GM11168 (cell line): ENCODE data around the gene FAM83G.

Source experiments
- in situ Hi-C: fragments of 300-500 bp; cut with MboI; formaldehyde crosslinking; loops from one replicate; pipeline ENCODE4 v1.12.0; 2022; ENCODE audit warnings: low sequenced_read_pairs; ENCODE audit not compliant: unreplicated experiment

Gene FAM83G

DNA sequence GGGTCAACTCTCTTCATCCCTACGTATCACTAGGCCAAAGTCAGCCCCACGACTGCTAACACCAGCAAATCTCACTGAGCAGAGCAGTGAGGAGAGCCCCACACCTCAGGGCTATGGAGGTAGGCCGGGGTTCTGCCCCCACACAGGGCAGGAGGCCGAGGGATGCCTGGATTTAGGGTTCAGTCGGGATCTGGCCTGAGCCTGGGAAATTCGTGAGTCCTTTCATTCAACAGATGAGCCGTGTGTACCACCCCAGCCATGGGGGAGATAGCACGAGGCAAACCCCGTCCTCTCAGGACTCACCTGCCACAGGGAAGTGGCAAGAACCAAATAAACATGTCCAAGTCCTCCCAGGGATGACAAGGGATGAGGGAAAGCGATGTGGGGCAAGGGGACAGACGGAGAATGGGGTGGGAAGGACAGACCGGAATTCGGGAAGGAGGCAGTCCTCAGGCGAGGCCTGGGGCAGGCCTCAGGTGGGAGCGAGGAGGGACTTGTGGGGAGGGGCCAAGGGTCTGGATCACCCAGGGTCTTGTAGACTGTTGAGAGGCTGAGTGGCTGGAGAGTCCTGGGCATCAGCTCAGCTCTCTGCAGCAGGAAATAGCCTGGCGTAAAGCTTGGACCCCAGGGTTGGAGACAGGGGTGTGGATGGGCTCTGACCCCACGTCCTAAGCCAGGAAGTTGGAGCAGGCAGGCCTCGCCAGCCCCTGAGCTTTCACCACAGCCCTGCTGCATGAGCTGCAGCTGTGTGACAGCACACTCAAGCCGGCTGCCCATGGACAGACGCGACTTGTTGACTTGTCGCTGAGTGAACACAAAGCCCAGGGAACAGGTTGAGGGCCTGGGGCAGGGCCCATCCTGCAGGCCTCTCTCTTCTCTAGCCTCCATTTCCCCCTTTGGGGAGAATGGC is 7.9 kb upstream of the FAM83G start:
- in situ Hi-C loops, result no loop called here

DNA sequence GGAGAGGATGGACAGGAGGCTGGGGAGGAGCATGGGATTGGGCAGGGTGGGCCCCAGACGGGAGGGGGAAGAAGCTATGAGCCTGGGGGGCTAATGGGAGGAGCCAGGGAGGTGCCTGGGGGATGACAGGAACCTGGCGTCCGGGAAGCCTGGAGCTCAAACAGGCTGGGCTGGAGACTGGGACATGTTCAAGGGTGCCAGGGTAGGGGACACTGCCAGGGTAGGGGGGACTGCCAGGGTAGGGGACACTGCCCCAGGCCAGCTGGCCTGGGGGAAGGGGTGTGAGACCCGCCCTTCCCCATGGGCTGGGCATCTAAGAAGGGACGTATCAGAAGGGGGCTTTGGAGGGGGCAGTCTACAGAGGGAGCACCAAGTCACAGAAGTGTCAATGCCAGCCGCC is 7.0 kb upstream of the FAM83G start:
- in situ Hi-C loops, result no loop called here

DNA sequence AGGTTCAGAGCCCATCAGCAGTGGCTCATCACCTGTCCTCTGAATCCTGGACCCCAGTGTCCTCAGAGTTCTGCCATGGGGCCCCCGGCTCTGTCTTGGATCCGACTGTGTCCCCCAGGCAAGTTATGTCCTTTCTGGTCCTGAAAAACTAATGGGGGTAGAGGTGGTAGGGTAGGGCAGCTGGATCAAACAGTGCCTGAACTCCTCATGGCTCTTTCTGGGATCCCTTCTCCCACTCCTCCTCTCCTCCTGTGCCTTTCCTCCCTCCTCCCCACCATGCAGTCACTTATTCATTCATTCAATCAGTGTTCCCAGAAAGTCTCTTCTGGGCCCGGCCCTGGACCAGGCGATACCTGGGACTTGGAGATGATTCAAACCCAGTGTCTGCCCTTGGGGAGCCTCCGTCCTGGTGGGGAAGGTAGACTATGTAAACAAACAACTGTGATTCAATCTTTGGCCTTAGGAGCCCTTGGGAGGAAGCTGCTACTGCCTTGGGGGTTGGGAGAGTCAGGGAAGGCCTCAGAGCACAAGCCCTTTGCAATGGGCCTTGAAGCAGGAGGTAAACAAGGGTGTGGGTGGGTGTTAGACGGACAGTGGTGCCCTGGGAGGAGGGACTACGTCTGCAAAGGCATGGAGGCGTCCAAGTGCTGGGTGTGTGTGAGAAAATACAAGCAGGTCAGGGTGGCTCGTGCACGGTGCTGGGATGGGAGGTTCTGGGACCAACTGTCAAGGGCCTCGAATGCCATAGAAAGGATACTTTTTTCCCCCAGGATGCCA is 6.4 kb upstream of the FAM83G start:
- in situ Hi-C loops, result no loop called here

DNA sequence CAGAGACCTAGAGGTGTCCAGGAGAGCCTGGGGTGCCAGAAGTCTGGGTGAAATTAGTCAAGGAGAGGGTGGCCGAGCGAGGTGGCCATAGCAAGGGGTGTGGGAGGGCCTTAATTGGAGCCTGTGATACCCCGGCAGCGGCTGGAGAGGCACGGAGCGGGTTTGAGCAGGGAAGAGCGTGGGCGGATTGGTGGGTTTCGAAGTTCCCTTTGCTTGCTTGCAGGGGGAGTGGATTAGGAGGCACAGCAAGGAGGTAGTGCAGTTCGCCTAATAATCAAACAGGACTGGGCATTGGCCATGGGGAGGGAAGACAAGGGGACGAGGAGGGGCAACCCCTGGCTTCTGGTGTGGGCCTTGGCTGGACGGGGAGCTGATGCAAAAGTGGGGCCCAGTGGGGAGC is 5.4 kb upstream of the FAM83G start:
- in situ Hi-C loops, result no loop called here

DNA sequence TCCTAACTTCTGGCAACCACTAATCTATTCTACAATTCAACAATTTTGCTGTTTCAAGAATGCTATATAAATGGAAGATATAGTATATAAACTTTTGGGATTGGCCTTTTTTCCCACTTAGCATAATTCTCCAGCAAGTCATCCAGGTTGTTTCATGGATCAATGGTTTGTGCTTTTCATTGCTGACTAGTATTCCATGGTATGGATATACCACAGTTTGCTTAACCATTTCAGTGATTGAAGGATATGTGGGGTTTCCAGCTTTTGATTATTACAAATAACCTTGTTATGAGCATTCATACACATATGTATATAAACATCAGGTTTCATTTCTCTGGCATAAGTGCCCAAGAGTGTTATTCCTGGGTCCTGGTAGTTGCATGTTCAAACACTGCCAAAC is 2.1 kb upstream of the FAM83G start:
- in situ Hi-C loops, result no loop called here

DNA sequence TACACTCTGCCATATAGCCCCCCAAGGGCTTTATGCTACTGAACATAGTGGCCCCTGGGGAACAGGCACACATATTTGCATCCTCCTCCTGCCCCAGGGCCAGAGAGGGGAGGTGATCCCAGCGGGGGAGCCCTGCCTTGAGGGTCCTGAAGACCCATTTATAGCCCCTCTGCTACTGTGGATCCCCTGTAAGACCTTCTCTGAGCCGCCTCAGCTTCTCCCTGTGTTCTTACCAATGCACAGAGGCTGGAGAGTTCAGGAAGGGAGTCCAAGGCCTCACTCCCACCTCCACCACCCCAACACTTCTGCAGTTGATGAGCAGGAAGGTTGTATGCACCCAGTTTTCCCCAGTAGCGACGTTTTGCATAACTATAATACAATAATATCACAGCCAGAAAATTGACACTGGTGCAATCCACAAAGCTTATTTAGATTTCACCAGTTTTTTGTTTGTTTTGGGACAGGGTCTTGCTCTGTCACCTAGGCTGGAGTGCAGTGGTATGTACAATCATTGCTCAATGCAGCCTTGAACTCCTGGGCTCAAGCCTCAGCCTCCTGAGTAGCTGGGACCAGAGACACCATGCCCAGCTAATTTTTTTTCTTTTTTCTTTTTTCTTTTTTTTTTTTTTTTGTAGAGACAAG is 1.3 kb upstream of the FAM83G start:
- in situ Hi-C loops, result no loop called here

DNA sequence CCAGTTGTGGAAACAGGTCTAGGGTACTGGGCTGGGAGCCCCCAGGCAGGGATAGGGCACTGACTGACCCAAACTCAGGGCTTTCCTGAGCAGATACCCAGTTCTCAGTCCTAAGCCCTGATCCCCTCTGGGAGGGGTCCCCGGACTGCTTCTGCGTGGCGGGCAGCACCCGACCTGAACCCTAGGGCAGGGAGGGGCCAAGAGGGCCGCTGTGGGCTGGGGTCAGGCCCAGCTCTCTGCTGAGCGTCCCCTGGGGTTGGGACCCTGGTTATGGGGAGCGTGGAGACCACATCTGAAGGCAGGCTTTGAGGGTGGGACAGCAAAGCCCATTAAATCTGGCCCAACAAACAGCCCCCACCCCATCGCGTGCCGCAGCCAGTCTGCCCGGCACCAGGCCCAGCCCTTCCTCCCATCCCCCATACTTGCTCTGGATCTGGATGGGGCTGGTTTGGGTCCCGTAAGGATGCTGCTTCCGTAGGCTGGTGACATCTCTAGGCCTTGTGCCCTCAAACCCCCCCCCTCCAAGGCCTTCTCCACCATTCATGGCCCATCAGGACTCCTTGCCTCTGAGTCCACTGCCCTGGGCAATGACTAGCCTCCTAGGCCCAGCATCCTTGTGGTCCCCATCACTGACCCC is 691 bp upstream of the FAM83G start:
- in situ Hi-C loops, result no loop called here

DNA sequence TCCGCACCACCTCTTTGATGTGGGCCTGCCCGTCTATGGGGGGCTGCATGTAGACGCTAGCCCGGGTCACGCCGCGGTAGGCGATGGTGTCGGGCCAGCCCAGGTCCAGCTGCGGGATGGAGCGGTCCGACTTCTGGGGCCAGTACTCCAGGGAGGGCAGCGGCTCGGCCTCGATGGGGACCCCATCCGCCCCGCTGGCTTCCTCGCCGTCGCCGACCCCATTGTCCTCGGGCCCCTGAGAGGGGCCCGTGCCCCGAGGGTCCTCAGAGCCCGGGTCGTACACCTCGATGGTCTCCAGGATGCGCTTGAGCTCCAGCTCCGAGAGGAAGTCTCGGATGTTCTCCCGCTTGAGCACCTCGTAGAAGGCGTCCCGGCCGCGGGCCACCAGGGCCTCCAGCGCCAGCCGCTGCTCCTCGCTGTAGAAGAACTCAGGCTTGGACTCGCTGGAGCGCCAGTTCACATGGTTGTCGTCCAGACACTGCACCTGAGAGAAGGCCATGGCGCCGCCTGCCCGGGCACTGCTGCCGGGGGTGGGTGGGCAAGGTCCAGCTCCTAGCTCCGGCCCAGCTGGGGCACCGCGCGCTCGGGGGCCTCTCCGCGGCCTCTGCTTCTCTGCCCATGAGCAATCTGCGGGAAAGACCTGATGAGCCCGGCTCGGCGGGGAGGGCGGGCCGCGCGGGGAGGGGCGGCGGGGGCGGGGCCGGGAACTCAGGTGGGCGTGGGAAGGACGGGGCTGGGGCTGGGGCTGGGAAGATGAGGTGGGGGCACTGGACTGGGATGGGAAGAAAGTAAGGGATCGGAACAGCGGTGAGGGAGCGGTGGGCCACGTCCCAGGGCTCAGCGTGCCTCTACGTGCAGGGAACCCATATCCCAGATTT is 782 bp downstream of the FAM83G start:
- in situ Hi-C loops, result no loop called here

DNA sequence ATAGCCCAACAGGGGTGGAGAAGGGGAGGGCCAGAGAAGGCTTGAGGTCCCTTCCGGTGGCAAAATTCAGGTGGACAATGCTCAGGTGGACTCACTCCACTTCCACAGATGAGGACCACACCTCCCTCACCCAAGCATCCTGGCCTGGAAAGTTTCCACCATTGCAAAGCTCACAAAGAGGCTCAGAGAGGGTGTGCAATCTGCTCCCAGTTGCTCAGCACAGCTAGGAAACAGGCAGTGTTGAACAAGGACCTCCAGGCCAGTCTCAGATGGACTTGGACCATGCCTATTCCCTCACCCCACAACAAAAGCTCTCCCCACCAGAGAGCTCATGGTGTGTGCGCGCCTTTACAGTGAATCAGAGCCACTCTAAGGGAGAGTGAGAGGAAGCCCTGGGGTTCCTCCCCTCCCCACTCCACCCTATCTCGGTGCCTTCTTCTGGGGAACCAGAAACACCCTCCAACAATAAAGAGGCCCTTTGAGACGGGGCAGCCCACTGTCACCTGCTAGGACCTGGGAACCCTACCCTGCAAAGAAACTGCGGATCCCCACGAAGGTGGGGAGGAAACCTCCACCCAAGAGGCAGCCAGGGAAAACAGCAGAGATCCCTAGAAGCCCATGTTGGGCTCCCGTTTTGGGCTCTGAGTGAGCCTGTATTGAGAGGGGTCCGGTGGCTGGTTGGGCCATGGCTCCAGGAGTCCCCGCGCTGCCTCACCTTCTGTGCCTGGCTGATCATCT is 1.6 kb downstream of the FAM83G start:
- in situ Hi-C loops, result no loop called here

DNA sequence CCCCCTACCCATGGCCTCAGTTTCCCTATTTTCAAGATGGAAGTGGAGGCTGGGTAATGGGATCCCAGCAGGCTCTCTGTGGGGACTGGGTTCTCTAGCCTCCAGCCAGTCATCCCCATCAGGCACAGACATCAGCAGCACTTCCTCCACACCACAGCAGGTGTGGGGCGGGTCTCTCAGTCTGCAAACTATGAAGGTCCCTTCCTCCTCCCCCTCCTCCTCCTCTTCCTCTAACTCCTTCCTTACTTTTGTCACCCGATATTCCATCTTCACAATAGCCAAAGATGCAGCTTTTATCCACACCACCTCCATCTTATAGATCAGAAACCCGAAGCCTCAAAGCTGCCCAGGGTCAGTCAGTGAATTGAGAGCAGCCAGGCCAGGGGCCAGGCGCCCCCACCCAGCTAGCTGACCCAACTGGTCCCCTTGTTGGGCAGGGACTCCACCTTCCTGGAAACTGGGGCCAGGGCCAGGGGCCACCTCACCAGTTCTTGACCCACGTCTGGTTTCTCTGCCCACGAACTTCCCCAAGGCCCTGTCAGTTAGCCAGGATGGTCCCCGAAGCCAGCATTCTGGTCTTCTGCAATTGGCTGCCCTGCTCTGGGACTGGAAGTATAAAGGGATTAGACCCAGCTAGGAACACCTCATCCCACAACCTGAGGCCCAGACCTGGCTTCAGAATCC is 2.5 kb downstream of the FAM83G start:
- in situ Hi-C loops, result no loop called here

DNA sequence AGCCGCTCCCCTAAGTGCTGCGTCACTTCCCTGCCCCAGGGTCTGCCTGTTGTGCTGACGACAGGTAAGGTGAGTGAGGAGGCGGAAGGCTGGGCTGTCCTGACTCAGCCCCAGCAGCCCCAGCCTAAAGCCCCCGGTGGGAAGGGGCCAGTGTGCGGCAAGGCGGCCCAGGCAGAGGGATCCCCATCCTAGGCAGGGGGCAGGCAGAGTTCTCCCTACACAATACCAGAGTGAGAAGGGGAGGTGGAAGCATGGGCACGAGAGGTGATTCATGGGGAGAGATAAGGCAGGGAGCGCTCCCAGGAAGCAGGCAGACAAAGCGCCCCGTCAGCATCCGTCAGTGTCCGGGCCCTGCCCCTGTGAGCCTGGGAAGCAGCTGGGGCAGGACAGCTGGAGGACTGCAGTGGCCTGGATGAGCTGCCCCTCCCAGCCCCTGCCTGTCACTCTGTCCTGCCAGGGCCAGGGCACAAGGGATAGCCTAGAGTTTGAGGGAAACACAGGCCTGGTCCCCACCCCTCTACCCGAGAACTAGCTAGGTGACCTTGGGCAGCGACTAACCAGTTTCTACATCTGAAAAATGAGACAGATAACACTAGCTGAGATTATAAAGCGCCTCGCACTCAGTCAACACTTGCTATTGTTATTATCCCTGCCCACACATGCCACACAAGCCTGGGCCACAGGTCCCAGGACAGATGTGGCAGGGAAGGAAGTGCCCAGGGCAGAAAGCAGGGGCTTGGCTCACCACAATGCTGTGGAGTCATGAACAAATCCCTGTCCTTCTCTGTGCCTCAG is 3.8 kb downstream of the FAM83G start:
- in situ Hi-C loops, result no loop called here

DNA sequence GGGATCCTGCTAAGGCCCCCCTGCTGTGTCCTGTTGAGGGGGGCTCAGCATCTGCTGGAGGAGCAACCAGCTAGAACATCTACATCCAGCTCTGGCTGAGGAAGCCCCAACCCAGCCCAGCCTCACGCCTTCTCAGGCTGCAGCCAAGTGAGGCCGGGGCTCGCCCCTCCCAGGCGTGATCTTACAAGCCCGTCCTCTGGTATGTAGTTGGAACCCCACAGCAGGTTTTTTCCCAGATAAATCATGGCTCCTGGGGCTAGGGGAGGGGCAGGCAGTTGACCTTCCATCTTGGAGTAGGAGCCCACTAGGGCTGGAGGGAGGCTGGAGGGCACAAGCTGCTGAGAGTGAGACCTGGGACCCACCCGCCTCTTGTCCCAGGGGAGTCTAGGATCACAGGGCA is 4.7 kb downstream of the FAM83G start:
- in situ Hi-C loops, result no loop called here

DNA sequence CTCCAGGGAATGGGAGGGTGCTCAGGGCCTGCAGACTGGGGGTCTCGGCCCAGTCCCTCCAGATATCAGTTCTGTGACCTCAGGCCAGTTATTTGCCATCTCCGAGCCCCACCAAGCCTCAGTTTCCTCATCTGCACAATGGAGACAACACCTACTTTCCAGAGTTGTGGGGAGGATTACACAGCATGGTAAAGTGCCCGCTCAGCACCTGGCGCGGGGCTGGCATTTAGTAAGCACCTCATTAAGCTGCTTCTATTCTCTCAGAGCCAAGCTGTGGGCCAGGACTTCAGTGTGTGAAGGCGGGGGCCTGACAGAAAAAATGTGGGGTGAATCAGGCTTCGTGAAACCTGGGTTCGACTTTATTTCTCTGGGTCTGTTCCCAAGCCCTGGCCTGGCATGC is 5.2 kb downstream of the FAM83G start:
- in situ Hi-C loops, result no loop called here

DNA sequence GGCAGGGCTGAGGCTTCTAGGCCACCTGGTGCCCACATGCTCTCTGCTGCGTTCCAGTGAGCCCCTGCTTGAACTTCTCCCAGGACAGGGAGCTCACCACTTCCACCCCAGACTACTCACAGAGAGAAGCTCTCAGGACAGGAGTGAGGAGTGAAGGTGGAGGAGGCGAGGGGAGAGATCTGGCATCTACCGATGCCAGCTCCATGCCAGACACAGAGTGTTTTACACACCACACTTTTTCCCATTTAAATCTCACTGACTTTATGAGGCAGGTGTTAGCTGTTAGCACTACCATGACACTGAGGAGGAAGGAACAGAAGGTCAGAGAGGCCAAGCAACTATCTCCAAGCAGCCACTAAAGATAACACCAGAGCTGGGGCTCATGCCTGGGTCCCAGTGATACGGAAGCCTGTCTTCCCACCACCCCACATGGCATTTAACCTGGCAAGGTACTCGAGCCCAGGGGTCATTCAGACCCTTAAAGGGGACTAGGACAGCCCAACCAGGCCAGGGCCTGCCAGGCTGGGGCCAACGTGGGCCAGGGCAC is 6.8 kb downstream of the FAM83G start:
- in situ Hi-C loops, result no loop called here

DNA sequence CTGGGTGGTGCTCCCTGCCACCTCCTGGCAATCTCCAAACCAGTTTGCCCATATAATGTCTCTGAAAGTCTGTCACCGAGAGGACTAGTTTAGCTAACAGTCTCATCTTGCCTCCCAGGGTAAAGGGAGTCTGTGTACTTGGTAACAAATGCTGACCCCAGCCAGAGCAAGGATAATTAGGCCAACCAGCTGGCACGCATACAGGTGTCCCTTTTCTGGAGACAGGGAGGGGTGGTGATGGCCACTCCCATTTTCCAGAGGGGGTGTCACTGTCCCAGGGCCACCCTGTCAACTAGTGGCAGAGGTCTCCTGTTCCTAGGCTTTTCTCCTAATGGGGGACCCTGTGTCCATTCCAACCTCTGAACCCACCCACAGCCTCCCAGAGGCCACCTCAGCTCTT is 8.1 kb downstream of the FAM83G start:
- in situ Hi-C loops, result no loop called here

DNA sequence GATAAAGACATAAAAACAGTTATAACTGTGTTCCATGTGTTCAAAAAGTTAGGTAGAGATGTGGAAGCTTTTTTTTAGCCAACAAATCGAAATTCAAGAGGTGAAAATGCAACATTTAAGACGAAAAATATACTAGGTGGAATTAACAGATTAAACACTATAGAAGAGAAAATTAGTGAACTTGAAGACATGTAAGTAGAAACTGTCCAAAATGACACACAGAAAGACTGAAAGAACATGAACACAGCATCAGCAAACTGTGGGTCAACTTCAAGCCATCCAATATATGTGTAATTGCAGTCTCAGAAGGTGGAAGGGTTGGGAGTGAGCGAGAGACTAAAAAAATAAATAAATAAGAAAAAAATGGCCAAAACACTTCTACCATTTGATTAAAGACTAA is 9.3 kb downstream of the FAM83G start:
- in situ Hi-C loops, result no loop called here

DNA sequence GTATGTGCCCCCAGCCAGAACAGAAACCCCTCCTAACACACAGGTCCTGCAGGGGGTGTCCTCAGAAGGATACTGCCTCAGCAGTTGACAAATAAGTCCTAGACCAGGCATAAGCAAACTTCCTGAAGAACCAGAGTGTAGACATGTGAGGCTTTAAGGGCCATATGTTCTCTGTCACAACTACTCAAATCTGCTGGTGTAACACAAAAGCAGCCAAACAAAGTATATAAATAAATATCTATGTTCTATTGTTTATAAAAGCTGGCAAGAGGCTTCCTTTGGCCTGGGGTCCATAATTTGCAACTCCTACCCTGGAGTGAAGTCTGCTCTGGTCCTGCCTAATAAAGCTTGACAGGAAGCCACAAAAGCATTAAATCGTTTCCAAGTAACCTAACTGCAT is 9.9 kb downstream of the FAM83G start:
- in situ Hi-C loops, result no loop called here
